Measurements from ENCODE around the gene DOCK6.

Gene DOCK6

GRCh38 chr19:11251217-11251616 lies 11.1 kb downstream of the DOCK6 start:
- TF ChIP-seq, protein P1, sequence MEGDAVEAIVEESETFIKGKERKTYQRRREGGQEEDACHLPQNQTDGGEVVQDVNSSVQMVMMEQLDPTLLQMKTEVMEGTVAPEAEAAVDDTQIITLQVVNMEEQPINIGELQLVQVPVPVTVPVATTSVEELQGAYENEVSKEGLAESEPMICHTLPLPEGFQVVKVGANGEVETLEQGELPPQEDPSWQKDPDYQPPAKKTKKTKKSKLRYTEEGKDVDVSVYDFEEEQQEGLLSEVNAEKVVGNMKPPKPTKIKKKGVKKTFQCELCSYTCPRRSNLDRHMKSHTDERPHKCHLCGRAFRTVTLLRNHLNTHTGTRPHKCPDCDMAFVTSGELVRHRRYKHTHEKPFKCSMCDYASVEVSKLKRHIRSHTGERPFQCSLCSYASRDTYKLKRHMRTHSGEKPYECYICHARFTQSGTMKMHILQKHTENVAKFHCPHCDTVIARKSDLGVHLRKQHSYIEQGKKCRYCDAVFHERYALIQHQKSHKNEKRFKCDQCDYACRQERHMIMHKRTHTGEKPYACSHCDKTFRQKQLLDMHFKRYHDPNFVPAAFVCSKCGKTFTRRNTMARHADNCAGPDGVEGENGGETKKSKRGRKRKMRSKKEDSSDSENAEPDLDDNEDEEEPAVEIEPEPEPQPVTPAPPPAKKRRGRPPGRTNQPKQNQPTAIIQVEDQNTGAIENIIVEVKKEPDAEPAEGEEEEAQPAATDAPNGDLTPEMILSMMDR (IDR thresholded peaks at IDR 0.05; ENCODE audit: low read depth, low read length, missing control alignments), result no peak

DNA sequence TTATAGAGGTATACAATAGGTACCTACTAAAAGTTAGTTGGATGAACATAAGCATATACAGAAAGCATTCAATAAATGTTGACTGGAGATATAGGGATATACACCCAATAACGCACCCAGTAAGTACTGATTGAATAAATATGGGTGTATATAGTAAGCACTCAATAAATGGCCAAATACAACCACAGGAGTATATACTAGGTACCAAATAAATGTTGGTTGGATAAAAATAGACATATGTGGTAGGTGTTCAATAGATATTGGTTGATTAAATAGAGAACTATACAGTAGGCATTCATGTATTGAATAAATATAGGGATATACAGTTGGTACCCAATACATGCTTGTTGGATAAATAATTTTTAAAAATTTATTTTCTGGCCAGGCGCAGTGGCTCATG lies 13.5 kb downstream of the DOCK6 start:
- TF ChIP-seq, protein P1 (IDR thresholded peaks at IDR 0.05; ENCODE audit: low read depth, low read length, missing control alignments), result no peak
- H3K27me3 ChIP-seq (replicated peaks), result no peaks in the 10 kb centered on the region
- peaks cover 20% of the 10 kb centered on the region for H3K36me3 ChIP-seq (replicated peaks)
- no peak for DNase-seq
- in situ Hi-C loops (cut with HindIII; ENCODE audit: low pct_ligation_motif_present, low sequenced_read_pairs), result no loop called here
- H3K27ac ChIP-seq, result no peak overlapping the region
- no peak overlapping the region for H3K4me3 ChIP-seq (ENCODE audit: low read depth, low read length)

More at GRCh38 chr19:11251217-11251616, 11.1 kb downstream of the DOCK6 start:
- H3K27me3 ChIP-seq (replicated peaks), result no peaks in the 10 kb centered on the region
- peaks cover 20% of the 10 kb centered on the region for H3K36me3 ChIP-seq (replicated peaks)
- no peak overlapping the region for H3K27ac ChIP-seq
- in situ Hi-C loops (cut with HindIII; ENCODE audit: low pct_ligation_motif_present, low sequenced_read_pairs), result no loop called here
- DNase-seq, result no peak
- no peak overlapping the region for H3K4me3 ChIP-seq (ENCODE audit: low read depth, low read length)

GRCh38 chr19:11247934-11248333 lies 14.4 kb downstream of the DOCK6 start:
- TF ChIP-seq, protein P1 (IDR thresholded peaks at IDR 0.05; ENCODE audit: low read depth, low read length, missing control alignments), result no peak
- peaks cover 20% of the 10 kb centered on the region for H3K36me3 ChIP-seq (replicated peaks)
- DNase-seq, result no peak
- no peaks in the 10 kb centered on the region for H3K27me3 ChIP-seq (replicated peaks)
- no peak overlapping the region for H3K27ac ChIP-seq
- no peak overlapping the region for H3K4me3 ChIP-seq (ENCODE audit: low read depth, low read length)
- in situ Hi-C loops (cut with HindIII; ENCODE audit: low pct_ligation_motif_present, low sequenced_read_pairs), result no loop called here

- no peak overlapping the region for H3K27ac ChIP-seq
- no peak overlapping the region for H3K4me3 ChIP-seq (ENCODE audit: low read depth, low read length)
- H3K27me3 ChIP-seq (replicated peaks), result no peaks in the 10 kb centered on the region
- TF ChIP-seq, protein P1 (IDR thresholded peaks at IDR 0.05; ENCODE audit: low read depth, low read length, missing control alignments), result no peak
- peaks cover 20% of the 10 kb centered on the region for H3K36me3 ChIP-seq (replicated peaks)
- no peak for DNase-seq
- in situ Hi-C loops (cut with HindIII; ENCODE audit: low pct_ligation_motif_present, low sequenced_read_pairs), result no loop called here
Measured at GRCh38 chr19:11247391-11247790, 14.9 kb downstream of the DOCK6 start.

- Histone ChIP-seq H3K36me3 (replicated peaks) (peaks cover 19% of the 10 kb centered on the region), H3K27ac (no peak overlapping the region), H3K27me3 (replicated peaks) (no peaks in the 10 kb centered on the region), H3K4me3 (ENCODE audit: low read depth, low read length) (no peak overlapping the region)
- no peak for DNase-seq
- TF ChIP-seq, protein P1 (IDR thresholded peaks at IDR 0.05; ENCODE audit: low read depth, low read length, missing control alignments), result no peak
- in situ Hi-C loops (cut with HindIII; ENCODE audit: low pct_ligation_motif_present, low sequenced_read_pairs), result no loop called here
Measured at GRCh38 chr19:11246941-11247340, 15.4 kb downstream of the DOCK6 start.

- TF ChIP-seq, protein P1 (IDR thresholded peaks at IDR 0.05; ENCODE audit: low read depth, low read length, missing control alignments), result no peak
- peaks cover 5% of the 10 kb centered on the region for H3K36me3 ChIP-seq (replicated peaks)
- in situ Hi-C loops (cut with HindIII; ENCODE audit: low pct_ligation_motif_present, low sequenced_read_pairs), result no loop called here
- H3K27me3 ChIP-seq (replicated peaks), result no peaks in the 10 kb centered on the region
- no peak overlapping the region for H3K4me3 ChIP-seq (ENCODE audit: low read depth, low read length)
- no peak for DNase-seq
- no peak overlapping the region for H3K27ac ChIP-seq
Measured at GRCh38 chr19:11244846-11245589, 17.3 kb downstream of the DOCK6 start.

All from brain microvascular endothelial cell (primary cell).